Measurements from ENCODE around the gene ZNF574.
"Not testable (repeated sequence)": the region's sequence is repeated elsewhere in the genome, so short reads cannot be mapped to it uniquely, and the experiment has no call there.

ZNF574 gene

GRCh38 chr19:42075616-42076379 is at the start of gene ZNF574:
Gene ZNF574 (plus strand): TSS chr19:42076166. CDS start chr19:42078607, 2,441 bp downstream.
- DNase-seq = peak; percentile 99

- peak; percentile 11 for DNase-seq
Measured at GRCh38 chr19:42028304-42029216, 47.4 kb upstream of the ZNF574 start.

- DNase-seq = no peak
Measured at GRCh38 chr19:42030645-42031440, 45.1 kb upstream of the ZNF574 start.

- DNase-seq = no peak
Measured at GRCh38 chr19:42032431-42032830, 43.5 kb upstream of the ZNF574 start.

GRCh38 chr19:42033413-42033812 is 42.6 kb upstream of the ZNF574 start:
- DNase-seq = no peak

- peak; percentile 74 for DNase-seq
Measured at GRCh38 chr19:42034640-42035391, 41.1 kb upstream of the ZNF574 start.

GRCh38 chr19:42037649-42038048 is 38.3 kb upstream of the ZNF574 start:
- no peak for DNase-seq

- no peak for DNase-seq
Measured at GRCh38 chr19:42038666-42039065, 37.3 kb upstream of the ZNF574 start.

GRCh38 chr19:42040031-42040430 is 35.9 kb upstream of the ZNF574 start:
- DNase-seq = no peak

GRCh38 chr19:42040491-42040890 is 35.5 kb upstream of the ZNF574 start:
- DNase-seq = not testable (repeated sequence)

- no peak for DNase-seq
Measured at GRCh38 chr19:42042455-42043170, 33.4 kb upstream of the ZNF574 start.

GRCh38 chr19:42045575-42045974 is 30.4 kb upstream of the ZNF574 start:
- no peak for DNase-seq

- peak; percentile 17 for DNase-seq
Measured at GRCh38 chr19:42048992-42049391, 27.0 kb upstream of the ZNF574 start.

GRCh38 chr19:42051166-42052115 is 24.5 kb upstream of the ZNF574 start:
- no peak for DNase-seq

GRCh38 chr19:42052241-42052863 is 23.6 kb upstream of the ZNF574 start:
- no peak for DNase-seq

- DNase-seq = no peak
Measured at GRCh38 chr19:42053037-42053935, 22.7 kb upstream of the ZNF574 start.

GRCh38 chr19:42054205-42054604 is 21.8 kb upstream of the ZNF574 start:
- DNase-seq = no peak

- DNase-seq = no peak
Measured at GRCh38 chr19:42057846-42058245, 18.1 kb upstream of the ZNF574 start.

- DNase-seq = no peak
Measured at GRCh38 chr19:42059196-42059595, 16.8 kb upstream of the ZNF574 start.
